ENCODE data around the gene PLXDC1.

PLXDC1 gene

DNA sequence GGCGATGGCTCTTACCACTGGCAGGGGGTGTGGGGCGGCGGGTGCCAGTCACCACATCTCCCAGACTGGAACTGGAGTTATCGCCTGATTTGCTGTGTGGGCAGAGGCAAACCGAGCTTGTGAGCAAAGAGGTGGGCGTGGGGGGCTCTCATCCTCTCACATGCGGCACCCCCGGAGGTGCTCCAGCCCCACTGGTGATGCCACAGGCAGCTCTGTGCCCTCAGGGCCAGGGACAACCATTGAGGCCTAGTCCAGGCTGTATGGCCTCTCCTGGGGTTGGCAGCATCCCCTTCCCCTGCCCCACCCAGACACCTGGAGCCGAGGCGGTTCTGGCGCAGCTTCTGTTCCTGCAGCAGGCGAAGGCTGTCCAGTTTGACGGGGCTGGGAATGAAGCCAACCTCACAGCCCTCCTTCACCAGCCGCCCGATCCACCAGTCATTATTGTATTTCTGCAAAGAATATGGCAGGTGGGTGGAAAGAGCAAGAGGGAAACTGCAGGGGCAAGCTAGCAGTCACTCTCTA, 35.1 kb upstream of the PLXDC1 start:
- no peak overlapping the region for H3K9ac ChIP-seq (ENCODE audit: low read length)
- no peaks in the 10 kb centered on the region; the same call in 1 of the 2 replicates for H3K36me3 ChIP-seq (replicated peaks; ENCODE audit: insufficient read depth, low read length)
- no peaks in the 10 kb centered on the region for H3K9me3 ChIP-seq (replicated peaks; ENCODE audit: insufficient read depth, low read length)
- H4K20me1 ChIP-seq (ENCODE audit: insufficient read depth, low read length), result no peaks in the 10 kb centered on the region
- DNase-seq, result no peak
- no peaks in the 10 kb centered on the region for H3F3A ChIP-seq (ENCODE audit: insufficient read depth, low read length)
- no peak overlapping the region for H3K27ac ChIP-seq (ENCODE audit: low read length)
- no peak overlapping the region for H3K4me2 ChIP-seq (ENCODE audit: low read depth, low read length)
- H3K9me2 ChIP-seq (replicated peaks; ENCODE audit: insufficient read depth, low read length), result no peaks in the 10 kb centered on the region
- no peaks in the 10 kb centered on the region for H3K4me1 ChIP-seq (ENCODE audit: low read length)
- TF ChIP-seq, protein P1, sequence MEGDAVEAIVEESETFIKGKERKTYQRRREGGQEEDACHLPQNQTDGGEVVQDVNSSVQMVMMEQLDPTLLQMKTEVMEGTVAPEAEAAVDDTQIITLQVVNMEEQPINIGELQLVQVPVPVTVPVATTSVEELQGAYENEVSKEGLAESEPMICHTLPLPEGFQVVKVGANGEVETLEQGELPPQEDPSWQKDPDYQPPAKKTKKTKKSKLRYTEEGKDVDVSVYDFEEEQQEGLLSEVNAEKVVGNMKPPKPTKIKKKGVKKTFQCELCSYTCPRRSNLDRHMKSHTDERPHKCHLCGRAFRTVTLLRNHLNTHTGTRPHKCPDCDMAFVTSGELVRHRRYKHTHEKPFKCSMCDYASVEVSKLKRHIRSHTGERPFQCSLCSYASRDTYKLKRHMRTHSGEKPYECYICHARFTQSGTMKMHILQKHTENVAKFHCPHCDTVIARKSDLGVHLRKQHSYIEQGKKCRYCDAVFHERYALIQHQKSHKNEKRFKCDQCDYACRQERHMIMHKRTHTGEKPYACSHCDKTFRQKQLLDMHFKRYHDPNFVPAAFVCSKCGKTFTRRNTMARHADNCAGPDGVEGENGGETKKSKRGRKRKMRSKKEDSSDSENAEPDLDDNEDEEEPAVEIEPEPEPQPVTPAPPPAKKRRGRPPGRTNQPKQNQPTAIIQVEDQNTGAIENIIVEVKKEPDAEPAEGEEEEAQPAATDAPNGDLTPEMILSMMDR (IDR thresholded peaks at IDR 0.05; ENCODE audit: low read length), result no peak
- TF ChIP-seq EZH2 (optimal IDR thresholded peaks at IDR 0.05; ENCODE audit: low read depth, low read length) (no peak), EZH2phosphoT487 (IDR thresholded peaks at IDR 0.05; ENCODE audit: low read length) (no peak)
- no peaks in the 10 kb centered on the region for H3K27me3 ChIP-seq (replicated peaks; ENCODE audit: insufficient read depth, low read length)
- peaks cover 8% of the 10 kb centered on the region for H3K79me2 ChIP-seq (ENCODE audit: low read length)
- no peak overlapping the region for H2AFZ ChIP-seq (ENCODE audit: low read length)
- H3K4me3 ChIP-seq (ENCODE audit: low read length), result no peak overlapping the region

DNA sequence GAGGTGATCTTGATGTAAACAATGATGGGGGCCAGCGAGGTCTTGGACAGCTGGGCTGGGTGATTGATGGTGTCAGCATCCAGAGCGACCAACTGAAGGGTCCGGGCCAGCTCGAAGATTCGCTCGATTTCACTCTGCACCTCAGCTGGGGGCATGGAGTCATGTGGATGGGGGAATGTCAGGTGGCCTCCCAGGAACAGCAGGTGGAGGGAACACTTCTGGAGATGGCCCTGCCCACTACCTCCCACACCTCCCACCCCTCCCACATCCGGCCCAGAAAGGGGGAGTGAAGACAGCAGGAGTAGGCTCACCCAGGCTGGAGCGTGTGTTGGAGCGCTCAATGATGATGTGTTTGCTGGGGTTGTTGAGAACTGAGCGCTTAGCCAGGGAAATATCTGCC, 32.3 kb upstream of the PLXDC1 start:
- H3K79me2 ChIP-seq (ENCODE audit: low read length), result 0 out of 2 replicates have a peak, but pooled peaks cover 3% of the 10 kb centered on the region
- H2AFZ ChIP-seq (ENCODE audit: low read length), result no peak overlapping the region
- H3K4me1 ChIP-seq (ENCODE audit: low read length), result no peaks in the 10 kb centered on the region
- H3K9me3 ChIP-seq (replicated peaks; ENCODE audit: insufficient read depth, low read length), result no peaks in the 10 kb centered on the region
- H3K4me2 ChIP-seq (ENCODE audit: low read depth, low read length), result no peak overlapping the region
- no peak overlapping the region for H3K9ac ChIP-seq (ENCODE audit: low read length)
- H3K27me3 ChIP-seq (replicated peaks; ENCODE audit: insufficient read depth, low read length), result no peaks in the 10 kb centered on the region
- no peaks in the 10 kb centered on the region for H4K20me1 ChIP-seq (ENCODE audit: insufficient read depth, low read length)
- no peak for DNase-seq
- H3K27ac ChIP-seq (ENCODE audit: low read length), result no peak overlapping the region
- TF ChIP-seq EZH2phosphoT487 (IDR thresholded peaks at IDR 0.05; ENCODE audit: low read length), result no peak
- no peak for TF ChIP-seq EZH2 (optimal IDR thresholded peaks at IDR 0.05; ENCODE audit: low read depth, low read length)
- TF ChIP-seq, protein P1 (IDR thresholded peaks at IDR 0.05; ENCODE audit: low read length), result no peak
- H3K36me3 ChIP-seq (replicated peaks; ENCODE audit: insufficient read depth, low read length), result peaks cover 3% of the 10 kb centered on the region
- no peak overlapping the region for H3K4me3 ChIP-seq (ENCODE audit: low read length)
- no peaks in the 10 kb centered on the region for H3K9me2 ChIP-seq (replicated peaks; ENCODE audit: insufficient read depth, low read length)
- no peaks in the 10 kb centered on the region for H3F3A ChIP-seq (ENCODE audit: insufficient read depth, low read length)

DNA sequence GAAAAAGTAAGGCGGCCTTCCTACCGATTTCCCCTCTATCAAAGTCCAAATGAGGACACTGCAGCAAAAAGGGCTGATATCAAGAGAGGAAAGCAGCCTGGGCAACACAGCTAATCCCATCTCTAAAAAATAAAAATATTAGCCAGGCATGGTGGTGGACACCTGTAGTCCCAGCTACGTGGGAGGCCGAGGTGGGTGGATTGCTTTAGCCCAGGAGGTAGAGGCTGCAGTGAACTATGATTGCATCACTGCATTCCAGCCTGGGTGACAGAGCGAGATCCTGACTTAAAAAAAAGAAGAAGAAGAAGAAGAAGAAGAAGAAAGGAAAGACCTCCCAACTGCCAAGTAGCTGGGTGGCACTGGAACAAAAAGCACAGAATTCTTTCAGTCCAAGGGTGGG, 31.6 kb upstream of the PLXDC1 start:
- Histone ChIP-seq H4K20me1 (ENCODE audit: insufficient read depth, low read length) (no peaks in the 10 kb centered on the region), H3F3A (ENCODE audit: insufficient read depth, low read length) (no peaks in the 10 kb centered on the region), H3K4me3 (ENCODE audit: low read length) (no peak overlapping the region), H3K4me1 (ENCODE audit: low read length) (no peaks in the 10 kb centered on the region), H2AFZ (ENCODE audit: low read length) (no peak overlapping the region), H3K79me2 (ENCODE audit: low read length) (no peaks in the 10 kb centered on the region), H3K9ac (ENCODE audit: low read length) (no peak overlapping the region), H3K36me3 (replicated peaks; ENCODE audit: insufficient read depth, low read length) (peaks cover 3% of the 10 kb centered on the region), H3K27me3 (replicated peaks; ENCODE audit: insufficient read depth, low read length) (no peaks in the 10 kb centered on the region), H3K9me2 (replicated peaks; ENCODE audit: insufficient read depth, low read length) (no peaks in the 10 kb centered on the region), H3K27ac (ENCODE audit: low read length) (no peak overlapping the region), H3K4me2 (ENCODE audit: low read depth, low read length) (no peak overlapping the region), H3K9me3 (replicated peaks; ENCODE audit: insufficient read depth, low read length) (no peaks in the 10 kb centered on the region)
- DNase-seq, result no peak
- TF ChIP-seq, protein P1 (IDR thresholded peaks at IDR 0.05; ENCODE audit: low read length), result no peak
- TF ChIP-seq EZH2 (optimal IDR thresholded peaks at IDR 0.05; ENCODE audit: low read depth, low read length) (no peak), EZH2phosphoT487 (IDR thresholded peaks at IDR 0.05; ENCODE audit: low read length) (no peak)
